Measurements from ENCODE around the gene DYRK1A. TPM values are rescaled to one million over a fixed set of nuclear protein-coding genes. Genes with fewer than 3 reads are reported as not detected.
A peak's percentile ranks its signal among the peaks of the same experiment; 100 is the strongest.

The DYRK1A gene
- total RNA-seq, 4 donors from 2014 or later: 71.5 to 116 (median 90.9) TPM

DNA sequence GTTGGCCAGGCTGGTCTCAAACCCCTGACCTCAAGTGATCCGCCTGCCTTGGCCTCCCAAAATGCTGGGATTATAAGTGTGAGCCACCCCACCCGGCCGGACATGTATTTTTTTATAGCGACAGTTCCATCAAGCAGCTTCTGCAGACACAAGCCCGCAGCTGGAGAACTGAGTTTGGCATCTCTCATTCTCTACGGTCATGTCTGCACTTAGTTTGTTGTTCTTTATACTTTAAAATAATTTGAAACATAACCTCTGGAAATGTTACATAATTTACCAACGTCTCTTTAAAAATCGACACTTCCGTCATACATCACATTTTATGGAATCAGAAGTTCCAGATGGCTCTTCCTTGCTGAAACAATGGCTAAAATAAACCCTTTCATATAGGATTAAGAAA is 183.6 kb downstream of the DYRK1A start:
- in situ Hi-C loops (cut with MboI; ENCODE audit: low pct_ligation_motif_present in 1 of 4, low pct_unique_long_range_greater_than_20kb in 1 of 4, low sequenced_read_pairs in 3 of 4) (loop anchor here in 1 of 4 donors (25.0 kb wide), 1 partner anchor 563 kb away; no protein-coding TSS in a partner anchor), intact Hi-C loops (cut with DNase I; ENCODE audit: low total_unique reads) (no loop called here)
- 80 to 90% methylated on average over 7 to 9 of the region's 9 CpGs for WGBS, 2 donors (ENCODE audit: low coverage in 1 of 2)
- Histone ChIP-seq H3K36me3 (no peaks in the 10 kb centered on the region), H3K4me3 (no peak overlapping the region), H3K4me1 (peaks cover 0 to 25% (median 22%) of the 10 kb centered on the region in 4 donors), H3K27me3 (no peaks in the 10 kb centered on the region), H3K27ac (no peak overlapping the region), H3K9me3 (no peaks in the 10 kb centered on the region)
- TF ChIP-seq POLR2AphosphoS5 (IDR thresholded peaks at IDR 0.05): no peak
- no peak for TF ChIP-seq EP300 (IDR thresholded peaks at IDR 0.05; ENCODE audit: low read depth)
- no peak for TF ChIP-seq POLR2A (IDR thresholded peaks at IDR 0.05)
- TF ChIP-seq CTCF (IDR thresholded peaks at IDR 0.05): no peak
- no peak for DNase-seq

GRCh38 chr21:37550618-37551330 is 184.2 kb downstream of the DYRK1A start:
- peaks cover 0 to 25% (median 22%) of the 10 kb centered on the region in 4 donors for H3K4me1 ChIP-seq
- H3K27ac ChIP-seq: peak overlapping the region in 1 of 4 donors; percentile 1
- in situ Hi-C loops (cut with MboI; ENCODE audit: low pct_ligation_motif_present in 1 of 4, low pct_unique_long_range_greater_than_20kb in 1 of 4, low sequenced_read_pairs in 3 of 4): loop anchor here in 1 of 4 donors (25.0 kb wide), 1 partner anchor 563 kb away; no protein-coding TSS in a partner anchor
- H3K4me3 ChIP-seq: no peak overlapping the region
- H3K27me3 ChIP-seq: no peaks in the 10 kb centered on the region
- no peaks in the 10 kb centered on the region for H3K9me3 ChIP-seq
- WGBS, 2 donors (ENCODE audit: low coverage in 1 of 2): 56 to 72% methylated on average over 5 to 12 of the region's 12 CpGs
- intact Hi-C loops (cut with DNase I; ENCODE audit: low total_unique reads): no loop called here
- no peak for TF ChIP-seq CTCF (IDR thresholded peaks at IDR 0.05)
- TF ChIP-seq POLR2A (IDR thresholded peaks at IDR 0.05): no peak
- no peak for TF ChIP-seq EP300 (IDR thresholded peaks at IDR 0.05; ENCODE audit: low read depth)
- no peak for TF ChIP-seq POLR2AphosphoS5 (IDR thresholded peaks at IDR 0.05)
- no peaks in the 10 kb centered on the region for H3K36me3 ChIP-seq
- DNase-seq: no peak

GRCh38 chr21:37551331-37551992 is 184.9 kb downstream of the DYRK1A start:
- H3K4me3 ChIP-seq: no peak overlapping the region

DNA sequence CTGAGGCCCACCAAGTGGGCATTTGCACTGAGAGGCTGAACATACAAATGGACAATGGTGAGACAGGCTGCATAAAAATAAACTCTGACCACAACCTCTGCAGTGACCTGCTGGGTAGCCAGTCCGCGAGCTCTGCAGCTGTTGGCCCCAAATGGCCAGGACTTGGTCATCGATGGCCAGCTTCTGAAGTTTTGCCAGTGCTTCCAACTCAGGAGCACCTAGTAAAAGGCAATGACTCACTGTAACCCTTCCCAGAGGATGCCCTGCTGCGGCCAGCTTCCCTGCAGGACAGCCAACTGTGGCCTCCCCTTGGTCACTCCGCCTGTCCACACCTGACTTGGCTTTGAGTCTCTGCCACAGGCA is 185.4 kb downstream of the DYRK1A start:
- TF ChIP-seq POLR2AphosphoS5 (IDR thresholded peaks at IDR 0.05): no peak
- no peak for TF ChIP-seq EP300 (IDR thresholded peaks at IDR 0.05; ENCODE audit: low read depth)
- no peak for TF ChIP-seq CTCF (IDR thresholded peaks at IDR 0.05)
- H3K4me1 ChIP-seq: peaks cover 0 to 23% (median 16%) of the 10 kb centered on the region in 4 donors
- no peaks in the 10 kb centered on the region for H3K36me3 ChIP-seq
- 92% methylated on average over 5 of the region's 5 CpGs; no CpG with 5 or more reads in 1 of the 2 donors for WGBS, 2 donors (ENCODE audit: low coverage in 1 of 2)
- DNase-seq: no peak
- no peaks in the 10 kb centered on the region for H3K27me3 ChIP-seq
- H3K9me3 ChIP-seq: no peaks in the 10 kb centered on the region
- in situ Hi-C loops (cut with MboI; ENCODE audit: low pct_ligation_motif_present in 1 of 4, low pct_unique_long_range_greater_than_20kb in 1 of 4, low sequenced_read_pairs in 3 of 4): loop anchor here in 1 of 4 donors (25.0 kb wide), 1 partner anchor 565 kb away; no protein-coding TSS in a partner anchor
- intact Hi-C loops (cut with DNase I; ENCODE audit: low total_unique reads): no loop called here
- no peak overlapping the region for H3K4me3 ChIP-seq
- H3K27ac ChIP-seq: peak overlapping the region in 1 of 4 donors; percentile 1

More at GRCh38 chr21:37551331-37551992, 184.9 kb downstream of the DYRK1A start:
- Histone ChIP-seq H3K4me1 (peaks cover 0 to 25% (median 21%) of the 10 kb centered on the region in 4 donors), H3K27me3 (no peaks in the 10 kb centered on the region), H3K36me3 (no peaks in the 10 kb centered on the region), H3K27ac (peak overlapping the region in 1 of 4 donors; percentile 1), H3K9me3 (no peaks in the 10 kb centered on the region)
- intact Hi-C loops (cut with DNase I; ENCODE audit: low total_unique reads): no loop called here
- WGBS, 2 donors (ENCODE audit: low coverage in 1 of 2): 19 to 27% methylated on average over 4 to 14 of the region's 21 CpGs
- in situ Hi-C loops (cut with MboI; ENCODE audit: low pct_ligation_motif_present in 1 of 4, low pct_unique_long_range_greater_than_20kb in 1 of 4, low sequenced_read_pairs in 3 of 4): loop anchor here in 1 of 4 donors (25.0 kb wide), 1 partner anchor 564 kb away; no protein-coding TSS in a partner anchor
- TF ChIP-seq POLR2A (IDR thresholded peaks at IDR 0.05): no peak
- TF ChIP-seq POLR2AphosphoS5 (IDR thresholded peaks at IDR 0.05): peak in 1 of 3 donors; percentile 26
- no peak for DNase-seq

Measured in transverse colon (tissue), 4 donors.